ENCODE results near the gene AMPD3.
"Not testable (repeated sequence)": the region's sequence is repeated elsewhere in the genome, so short reads cannot be mapped to it uniquely, and the experiment has no call there.

DNA sequence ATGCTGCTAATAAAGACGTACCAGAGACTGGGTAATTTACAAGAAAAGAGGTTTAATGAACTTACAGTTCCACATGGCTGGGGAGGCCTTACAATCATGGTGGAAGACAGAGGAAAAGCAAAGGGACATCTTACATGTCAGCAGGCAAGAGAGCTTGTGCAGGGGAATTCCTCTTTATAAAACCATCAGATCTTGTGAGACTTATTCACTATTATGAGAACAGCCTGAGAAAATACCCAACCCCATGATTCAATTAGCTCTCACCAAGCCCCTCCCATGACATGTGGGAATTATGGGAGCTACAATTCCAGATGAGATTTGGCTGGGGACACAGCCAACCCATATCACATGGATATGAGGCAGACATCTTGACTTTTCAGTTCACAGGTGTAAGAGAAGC is 18.4 kb upstream of the AMPD3 start:
- TF ChIP-seq, protein P1, sequence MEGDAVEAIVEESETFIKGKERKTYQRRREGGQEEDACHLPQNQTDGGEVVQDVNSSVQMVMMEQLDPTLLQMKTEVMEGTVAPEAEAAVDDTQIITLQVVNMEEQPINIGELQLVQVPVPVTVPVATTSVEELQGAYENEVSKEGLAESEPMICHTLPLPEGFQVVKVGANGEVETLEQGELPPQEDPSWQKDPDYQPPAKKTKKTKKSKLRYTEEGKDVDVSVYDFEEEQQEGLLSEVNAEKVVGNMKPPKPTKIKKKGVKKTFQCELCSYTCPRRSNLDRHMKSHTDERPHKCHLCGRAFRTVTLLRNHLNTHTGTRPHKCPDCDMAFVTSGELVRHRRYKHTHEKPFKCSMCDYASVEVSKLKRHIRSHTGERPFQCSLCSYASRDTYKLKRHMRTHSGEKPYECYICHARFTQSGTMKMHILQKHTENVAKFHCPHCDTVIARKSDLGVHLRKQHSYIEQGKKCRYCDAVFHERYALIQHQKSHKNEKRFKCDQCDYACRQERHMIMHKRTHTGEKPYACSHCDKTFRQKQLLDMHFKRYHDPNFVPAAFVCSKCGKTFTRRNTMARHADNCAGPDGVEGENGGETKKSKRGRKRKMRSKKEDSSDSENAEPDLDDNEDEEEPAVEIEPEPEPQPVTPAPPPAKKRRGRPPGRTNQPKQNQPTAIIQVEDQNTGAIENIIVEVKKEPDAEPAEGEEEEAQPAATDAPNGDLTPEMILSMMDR (IDR thresholded peaks at IDR 0.05; ENCODE audit: low read depth, low read length), result not testable (repeated sequence)
- TF ChIP-seq EZH2phosphoT487 (IDR thresholded peaks at IDR 0.05; ENCODE audit: low read depth), result not testable (repeated sequence)
